Prostate gland (tissue), 2 donors: ENCODE data around the gene NCOA1.

ENCODE experiments used
- POLR2A ChIP-seq: fragments of 450-650 bp; IDR thresholded peaks from one replicate; pipeline ENCODE4 v1.6.1; 2016; ENCODE audit warnings: antibody characterized with exemption, mild to moderate bottlenecking
- POLR2AphosphoS5 ChIP-seq: sonication (generic); formaldehyde crosslinking; IDR thresholded peaks from one replicate; pipeline ENCODE4 v1.6.1; 2017; ENCODE audit warnings: antibody characterized with exemption
- TF ChIP-seq, protein P1 (sequence below), 4 experiments: fragments of 200-600 bp in 2 of 4; fragments of 450-650 bp in 2 of 4; sonication (generic) in 2 of 4; IDR thresholded peaks; 1 replicate in 3 of 4; 2 replicates in 1 of 4; pipeline ENCODE4 v1.5.1; 2016 to 2019; ENCODE audit warnings: antibody characterized with exemption in 4 of 4, mild to moderate bottlenecking in 2 of 4, moderate library complexity in 2 of 4

GRCh38 chr2:24697792-24698191 lies 206.7 kb downstream of the NCOA1 start:
- TF ChIP-seq POLR2AphosphoS5 (no peak), POLR2A (no peak)
- TF ChIP-seq, protein P1, sequence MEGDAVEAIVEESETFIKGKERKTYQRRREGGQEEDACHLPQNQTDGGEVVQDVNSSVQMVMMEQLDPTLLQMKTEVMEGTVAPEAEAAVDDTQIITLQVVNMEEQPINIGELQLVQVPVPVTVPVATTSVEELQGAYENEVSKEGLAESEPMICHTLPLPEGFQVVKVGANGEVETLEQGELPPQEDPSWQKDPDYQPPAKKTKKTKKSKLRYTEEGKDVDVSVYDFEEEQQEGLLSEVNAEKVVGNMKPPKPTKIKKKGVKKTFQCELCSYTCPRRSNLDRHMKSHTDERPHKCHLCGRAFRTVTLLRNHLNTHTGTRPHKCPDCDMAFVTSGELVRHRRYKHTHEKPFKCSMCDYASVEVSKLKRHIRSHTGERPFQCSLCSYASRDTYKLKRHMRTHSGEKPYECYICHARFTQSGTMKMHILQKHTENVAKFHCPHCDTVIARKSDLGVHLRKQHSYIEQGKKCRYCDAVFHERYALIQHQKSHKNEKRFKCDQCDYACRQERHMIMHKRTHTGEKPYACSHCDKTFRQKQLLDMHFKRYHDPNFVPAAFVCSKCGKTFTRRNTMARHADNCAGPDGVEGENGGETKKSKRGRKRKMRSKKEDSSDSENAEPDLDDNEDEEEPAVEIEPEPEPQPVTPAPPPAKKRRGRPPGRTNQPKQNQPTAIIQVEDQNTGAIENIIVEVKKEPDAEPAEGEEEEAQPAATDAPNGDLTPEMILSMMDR (IDR thresholded peaks at IDR 0.05), result no peak
